ENCODE data around the gene LTO1.

- TF ChIP-seq, protein P1, sequence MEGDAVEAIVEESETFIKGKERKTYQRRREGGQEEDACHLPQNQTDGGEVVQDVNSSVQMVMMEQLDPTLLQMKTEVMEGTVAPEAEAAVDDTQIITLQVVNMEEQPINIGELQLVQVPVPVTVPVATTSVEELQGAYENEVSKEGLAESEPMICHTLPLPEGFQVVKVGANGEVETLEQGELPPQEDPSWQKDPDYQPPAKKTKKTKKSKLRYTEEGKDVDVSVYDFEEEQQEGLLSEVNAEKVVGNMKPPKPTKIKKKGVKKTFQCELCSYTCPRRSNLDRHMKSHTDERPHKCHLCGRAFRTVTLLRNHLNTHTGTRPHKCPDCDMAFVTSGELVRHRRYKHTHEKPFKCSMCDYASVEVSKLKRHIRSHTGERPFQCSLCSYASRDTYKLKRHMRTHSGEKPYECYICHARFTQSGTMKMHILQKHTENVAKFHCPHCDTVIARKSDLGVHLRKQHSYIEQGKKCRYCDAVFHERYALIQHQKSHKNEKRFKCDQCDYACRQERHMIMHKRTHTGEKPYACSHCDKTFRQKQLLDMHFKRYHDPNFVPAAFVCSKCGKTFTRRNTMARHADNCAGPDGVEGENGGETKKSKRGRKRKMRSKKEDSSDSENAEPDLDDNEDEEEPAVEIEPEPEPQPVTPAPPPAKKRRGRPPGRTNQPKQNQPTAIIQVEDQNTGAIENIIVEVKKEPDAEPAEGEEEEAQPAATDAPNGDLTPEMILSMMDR (IDR thresholded peaks at IDR 0.05), result no peak
- no peak for TF ChIP-seq POLR2A (IDR thresholded peaks at IDR 0.05)
These were observed 18.4 kb downstream of the LTO1 start for GRCh38 chr11:69656536-69657455.

All from body of pancreas (tissue), 4 donors.